ENCODE measurements around the gene PGRMC1. TPM values are rescaled to one million over a fixed set of nuclear protein-coding genes. Genes with fewer than 3 reads are reported as not detected.
"Not testable (repeated sequence)": the region's sequence is repeated elsewhere in the genome, so short reads cannot be mapped to it uniquely, and the experiment has no call there.

PGRMC1 gene
- total RNA-seq, 2 experiments from 2014 or later, result 14.9 to 16.0 TPM

- ChIA-PET CTCF (no interaction called here), POLR2A (no interaction called here)
- no peaks in the 10 kb centered on the region for H3K36me3 ChIP-seq (ENCODE audit: insufficient read depth, low read length)
- no peaks in the 10 kb centered on the region for H3K27me3 ChIP-seq (ENCODE audit: control insufficient read depth in 1 of 2, insufficient read depth in 2 of 2, low read length in 2 of 2)
- H3K9me3 ChIP-seq (ENCODE audit: control insufficient read depth in 1 of 2, insufficient read depth in 1 of 2, low read length in 2 of 2), result no peaks in the 10 kb centered on the region
- ATAC-seq (ENCODE audit: poor library complexity) (no peak), DNase-seq (no peak)
- Mint-ChIP-seq H3K4me1 (ENCODE audit: low read depth) (no peaks in the 10 kb centered on the region), H3K27ac (no peak overlapping the region), H3K27me3 (no peaks in the 10 kb centered on the region), H3K36me3 (ENCODE audit: low read depth) (no peaks in the 10 kb centered on the region), H3K4me3 (no peak overlapping the region), H3K9me3 (no peaks in the 10 kb centered on the region)
- TF ChIP-seq CTCF (IDR thresholded peaks at IDR 0.05), result no peak
- no peak overlapping the region for H3K27ac ChIP-seq (ENCODE audit: low read depth in 1 of 2, low read length in 2 of 2)
- no peak overlapping the region for H3K4me3 ChIP-seq (ENCODE audit: low read length)
- H3K4me1 ChIP-seq (ENCODE audit: insufficient read depth, low read length), result no peaks in the 10 kb centered on the region
- intact Hi-C loops (cut with DNase I, micrococcal nuclease), result no loop called here
Observed at GRCh38 chrX:119290476-119290875, 54.4 kb downstream of the PGRMC1 start.

- H3K4me3 ChIP-seq (ENCODE audit: low read length); H3K9me3 Mint-ChIP-seq; H3K27me3 Mint-ChIP-seq; H3K27ac ChIP-seq (ENCODE audit: low read depth in 1 of 2, low read length in 2 of 2); H3K4me1 Mint-ChIP-seq (ENCODE audit: low read depth); H3K27me3 ChIP-seq (ENCODE audit: control insufficient read depth in 1 of 2, insufficient read depth in 2 of 2, low read length in 2 of 2); H3K36me3 Mint-ChIP-seq (ENCODE audit: low read depth); H3K4me1 ChIP-seq (ENCODE audit: insufficient read depth, low read length); ATAC-seq (ENCODE audit: poor library complexity); DNase-seq; H3K36me3 ChIP-seq (ENCODE audit: insufficient read depth, low read length); H3K4me3 Mint-ChIP-seq; POLR2A ChIA-PET; CTCF ChIA-PET; intact Hi-C loops (cut with DNase I, micrococcal nuclease); H3K9me3 ChIP-seq (ENCODE audit: control insufficient read depth in 1 of 2, insufficient read depth in 1 of 2, low read length in 2 of 2); H3K27ac Mint-ChIP-seq: not testable (repeated sequence)
Observed at GRCh38 chrX:119291246-119291645, 55.2 kb downstream of the PGRMC1 start.

- ATAC-seq (ENCODE audit: poor library complexity) (no peak), DNase-seq (no peak)
- intact Hi-C loops (cut with DNase I, micrococcal nuclease), result no loop called here
- Histone ChIP-seq H3K27me3 (ENCODE audit: control insufficient read depth in 1 of 2, insufficient read depth in 2 of 2, low read length in 2 of 2) (no peaks in the 10 kb centered on the region), H3K4me1 (ENCODE audit: insufficient read depth, low read length) (no peaks in the 10 kb centered on the region), H3K36me3 (ENCODE audit: insufficient read depth, low read length) (no peaks in the 10 kb centered on the region), H3K27ac (ENCODE audit: low read depth in 1 of 2, low read length in 2 of 2) (no peak overlapping the region), H3K9me3 (ENCODE audit: control insufficient read depth in 1 of 2, insufficient read depth in 1 of 2, low read length in 2 of 2) (no peaks in the 10 kb centered on the region), H3K4me3 (ENCODE audit: low read length) (no peak overlapping the region)
- CTCF ChIA-PET, result no interaction called here
- POLR2A ChIA-PET, result no interaction called here
- Mint-ChIP-seq H3K36me3 (ENCODE audit: low read depth) (no peaks in the 10 kb centered on the region), H3K27me3 (peaks cover under 1% of the 10 kb centered on the region), H3K27ac (no peak overlapping the region), H3K4me3 (no peak overlapping the region), H3K4me1 (ENCODE audit: low read depth) (no peaks in the 10 kb centered on the region), H3K9me3 (no peaks in the 10 kb centered on the region)
- TF ChIP-seq CTCF (IDR thresholded peaks at IDR 0.05), result no peak
Observed at GRCh38 chrX:119292445-119292844, 56.4 kb downstream of the PGRMC1 start.

Other genes with a start within 250 kb of the PGRMC1 start
- not detected for gene CT47C1, start 163.3 kb upstream of the PGRMC1 start, total RNA-seq
- not detected for gene KIAA1210, start 108.5 kb upstream of the PGRMC1 start, total RNA-seq
- gene SLC25A43, start 163.1 kb downstream of the PGRMC1 start, total RNA-seq, result 1 to 10 TPM in 1 of 2 experiments, under 1 TPM in 1; 0.91 to 1.0 TPM
- gene SLC25A5, start 232.2 kb downstream of the PGRMC1 start, total RNA-seq, result 100 to 1,000 TPM; 160 to 161 TPM